ENCODE measurements around the gene MSL1.

GRCh38 chr17:40097931-40098845 is 23.6 kb upstream of the MSL1 start:
- no peak for TF ChIP-seq CTCF (IDR thresholded peaks at IDR 0.05)
- TF ChIP-seq POLR2A (IDR thresholded peaks at IDR 0.05) = peak in 1 of 2 donors; percentile 65
